GM18498 (cell line): ENCODE results near the gene PSMB7.

Experiments used
- ATAC-seq: cut with Tn5 transposase; IDR thresholded peaks from one replicate; pipeline ENCODE4 v1.9.1; 2021; ENCODE audit warnings: mild to moderate bottlenecking, moderate library complexity; ENCODE audit not compliant: unreplicated experiment

The PSMB7 gene

GRCh38 chr9:124346347-124347163 is 68.7 kb downstream of the PSMB7 start:
- ATAC-seq, result no peak

GRCh38 chr9:124345751-124346281 is 69.4 kb downstream of the PSMB7 start:
- ATAC-seq, result no peak

- ATAC-seq, result no peak
Observed at GRCh38 chr9:124345063-124345462, 70.2 kb downstream of the PSMB7 start.

GRCh38 chr9:124344291-124345050 is 70.8 kb downstream of the PSMB7 start:
- ATAC-seq, result no peak

- ATAC-seq, result no peak
Observed at GRCh38 chr9:124343533-124344290, 71.5 kb downstream of the PSMB7 start.

GRCh38 chr9:124342776-124343485 is 72.3 kb downstream of the PSMB7 start:
- ATAC-seq, result no peak

- ATAC-seq, result no peak
Observed at GRCh38 chr9:124342402-124342775, 72.9 kb downstream of the PSMB7 start.

GRCh38 chr9:124341455-124342170 is 73.6 kb downstream of the PSMB7 start:
- no peak for ATAC-seq

- ATAC-seq, result no peak
Observed at GRCh38 chr9:124340219-124341069, 74.8 kb downstream of the PSMB7 start.

GRCh38 chr9:124339603-124340146 is 75.6 kb downstream of the PSMB7 start:
- ATAC-seq, result no peak

- ATAC-seq, result no peak
Observed at GRCh38 chr9:124337562-124337961, 77.7 kb downstream of the PSMB7 start.

- ATAC-seq, result no peak
Observed at GRCh38 chr9:124335320-124335707, 79.9 kb downstream of the PSMB7 start.

GRCh38 chr9:124334568-124335319 is 80.5 kb downstream of the PSMB7 start:
- no peak for ATAC-seq

- ATAC-seq, result no peak
Observed at GRCh38 chr9:124333203-124333579, 82.1 kb downstream of the PSMB7 start.

GRCh38 chr9:124332361-124333202 is 82.7 kb downstream of the PSMB7 start:
- ATAC-seq, result no peak

GRCh38 chr9:124331580-124331979 is 83.7 kb downstream of the PSMB7 start:
- ATAC-seq, result no peak

GRCh38 chr9:124330011-124330697 is 85.1 kb downstream of the PSMB7 start:
- no peak for ATAC-seq
